ENCODE results near the gene LRP8. TPM values are rescaled to one million over a fixed set of nuclear protein-coding genes. Genes with fewer than 3 reads are reported as not detected.

LRP8 gene
- total and polyA plus RNA-seq, 2 of the 13 experiments (the other 11 are each of a cell fraction or from before 2014, with no cell fraction given), result 17.3 to 17.4 TPM

DNA sequence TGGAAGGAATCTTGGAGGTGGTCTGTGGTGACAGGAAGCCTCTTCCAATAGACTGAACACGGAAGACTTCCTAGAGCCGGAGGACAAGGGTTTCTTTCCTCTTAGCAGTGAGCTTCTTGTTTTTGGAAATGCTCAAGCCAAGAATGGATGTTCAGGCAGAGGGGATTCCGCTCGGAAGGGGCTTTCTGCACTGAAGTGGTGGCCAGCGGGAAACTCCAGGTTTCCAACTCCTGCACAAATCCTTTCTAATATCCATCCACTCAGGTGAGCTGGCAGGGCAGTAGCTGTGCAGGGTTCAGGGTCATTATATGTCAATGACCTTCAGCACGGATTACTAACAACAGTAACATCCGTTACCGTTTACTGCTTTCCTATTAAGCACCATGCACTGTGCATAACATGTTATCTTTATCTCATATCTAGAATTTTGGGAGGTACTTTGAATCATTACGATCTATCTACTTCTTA lies 131.8 kb downstream of the LRP8 start (continued):
- TF ChIP-seq ELF3 (CRISPR knock-in tag; IDR thresholded peaks at IDR 0.05), result peak; percentile 6; the same call in 1 of the 2 replicates
- no peak for TF ChIP-seq ZNF619 (CRISPR knock-in tag; IDR thresholded peaks at IDR 0.05)
- no peak for TF ChIP-seq ZSCAN9 (CRISPR knock-in tag; IDR thresholded peaks at IDR 0.05; ENCODE audit: borderline replicate concordance)
- TF ChIP-seq NAIF1 (CRISPR knock-in tag; IDR thresholded peaks at IDR 0.05; ENCODE audit: borderline replicate concordance), result no peak
- no peak for TF ChIP-seq ZNF101 (CRISPR knock-in tag; IDR thresholded peaks at IDR 0.05; ENCODE audit: borderline replicate concordance, low read depth)
- no peak for TF ChIP-seq ZBTB42 (CRISPR knock-in tag; IDR thresholded peaks at IDR 0.05)
- TF ChIP-seq, protein P1, sequence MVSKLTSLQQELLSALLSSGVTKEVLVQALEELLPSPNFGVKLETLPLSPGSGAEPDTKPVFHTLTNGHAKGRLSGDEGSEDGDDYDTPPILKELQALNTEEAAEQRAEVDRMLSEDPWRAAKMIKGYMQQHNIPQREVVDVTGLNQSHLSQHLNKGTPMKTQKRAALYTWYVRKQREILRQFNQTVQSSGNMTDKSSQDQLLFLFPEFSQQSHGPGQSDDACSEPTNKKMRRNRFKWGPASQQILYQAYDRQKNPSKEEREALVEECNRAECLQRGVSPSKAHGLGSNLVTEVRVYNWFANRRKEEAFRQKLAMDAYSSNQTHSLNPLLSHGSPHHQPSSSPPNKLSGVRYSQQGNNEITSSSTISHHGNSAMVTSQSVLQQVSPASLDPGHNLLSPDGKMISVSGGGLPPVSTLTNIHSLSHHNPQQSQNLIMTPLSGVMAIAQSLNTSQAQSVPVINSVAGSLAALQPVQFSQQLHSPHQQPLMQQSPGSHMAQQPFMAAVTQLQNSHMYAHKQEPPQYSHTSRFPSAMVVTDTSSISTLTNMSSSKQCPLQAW (CRISPR knock-in tag; IDR thresholded peaks at IDR 0.05), result no peak
- TF ChIP-seq ZNF367 (CRISPR knock-in tag; IDR thresholded peaks at IDR 0.05; ENCODE audit: borderline replicate concordance), result no peak
- TF ChIP-seq, protein P2, sequence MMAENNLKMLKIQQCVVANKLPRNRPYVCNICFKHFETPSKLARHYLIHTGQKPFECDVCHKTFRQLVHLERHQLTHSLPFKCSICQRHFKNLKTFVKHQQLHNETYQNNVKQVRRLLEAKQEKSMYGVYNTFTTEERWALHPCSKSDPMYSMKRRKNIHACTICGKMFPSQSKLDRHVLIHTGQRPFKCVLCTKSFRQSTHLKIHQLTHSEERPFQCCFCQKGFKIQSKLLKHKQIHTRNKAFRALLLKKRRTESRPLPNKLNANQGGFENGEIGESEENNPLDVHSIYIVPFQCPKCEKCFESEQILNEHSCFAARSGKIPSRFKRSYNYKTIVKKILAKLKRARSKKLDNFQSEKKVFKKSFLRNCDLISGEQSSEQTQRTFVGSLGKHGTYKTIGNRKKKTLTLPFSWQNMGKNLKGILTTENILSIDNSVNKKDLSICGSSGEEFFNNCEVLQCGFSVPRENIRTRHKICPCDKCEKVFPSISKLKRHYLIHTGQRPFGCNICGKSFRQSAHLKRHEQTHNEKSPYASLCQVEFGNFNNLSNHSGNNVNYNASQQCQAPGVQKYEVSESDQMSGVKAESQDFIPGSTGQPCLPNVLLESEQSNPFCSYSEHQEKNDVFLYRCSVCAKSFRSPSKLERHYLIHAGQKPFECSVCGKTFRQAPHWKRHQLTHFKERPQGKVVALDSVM (CRISPR knock-in tag; IDR thresholded peaks at IDR 0.05), result no peak
- peak; percentile 32; the same call in 1 of the 2 replicates for TF ChIP-seq ETV5 (CRISPR knock-in tag; IDR thresholded peaks at IDR 0.05; ENCODE audit: borderline replicate concordance)
- TF ChIP-seq HNRNPUL1 (IDR thresholded peaks at IDR 0.05; ENCODE audit: low read depth, low read length), result no peak
- TF ChIP-seq ZNF607 (CRISPR knock-in tag; IDR thresholded peaks at IDR 0.05; ENCODE audit: borderline replicate concordance), result no peak
- 0 out of 2 replicates have a peak, but pooled peaks have one; percentile 33 for TF ChIP-seq PHF21A (CRISPR knock-in tag; IDR thresholded peaks at IDR 0.05)
- TF ChIP-seq, protein P3, sequence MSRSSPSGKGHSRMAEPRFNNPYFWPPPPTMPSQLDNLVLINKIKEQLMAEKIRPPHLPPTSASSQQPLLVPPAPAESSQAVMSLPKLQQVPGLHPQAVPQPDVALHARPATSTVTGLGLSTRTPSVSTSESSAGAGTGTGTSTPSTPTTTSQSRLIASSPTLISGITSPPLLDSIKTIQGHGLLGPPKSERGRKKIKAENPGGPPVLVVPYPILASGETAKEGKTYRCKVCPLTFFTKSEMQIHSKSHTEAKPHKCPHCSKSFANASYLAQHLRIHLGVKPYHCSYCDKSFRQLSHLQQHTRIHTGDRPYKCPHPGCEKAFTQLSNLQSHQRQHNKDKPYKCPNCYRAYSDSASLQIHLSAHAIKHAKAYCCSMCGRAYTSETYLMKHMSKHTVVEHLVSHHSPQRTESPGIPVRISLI (CRISPR knock-in tag; IDR thresholded peaks at IDR 0.05; ENCODE audit: borderline replicate concordance), result no peak
- TF ChIP-seq, protein P4, sequence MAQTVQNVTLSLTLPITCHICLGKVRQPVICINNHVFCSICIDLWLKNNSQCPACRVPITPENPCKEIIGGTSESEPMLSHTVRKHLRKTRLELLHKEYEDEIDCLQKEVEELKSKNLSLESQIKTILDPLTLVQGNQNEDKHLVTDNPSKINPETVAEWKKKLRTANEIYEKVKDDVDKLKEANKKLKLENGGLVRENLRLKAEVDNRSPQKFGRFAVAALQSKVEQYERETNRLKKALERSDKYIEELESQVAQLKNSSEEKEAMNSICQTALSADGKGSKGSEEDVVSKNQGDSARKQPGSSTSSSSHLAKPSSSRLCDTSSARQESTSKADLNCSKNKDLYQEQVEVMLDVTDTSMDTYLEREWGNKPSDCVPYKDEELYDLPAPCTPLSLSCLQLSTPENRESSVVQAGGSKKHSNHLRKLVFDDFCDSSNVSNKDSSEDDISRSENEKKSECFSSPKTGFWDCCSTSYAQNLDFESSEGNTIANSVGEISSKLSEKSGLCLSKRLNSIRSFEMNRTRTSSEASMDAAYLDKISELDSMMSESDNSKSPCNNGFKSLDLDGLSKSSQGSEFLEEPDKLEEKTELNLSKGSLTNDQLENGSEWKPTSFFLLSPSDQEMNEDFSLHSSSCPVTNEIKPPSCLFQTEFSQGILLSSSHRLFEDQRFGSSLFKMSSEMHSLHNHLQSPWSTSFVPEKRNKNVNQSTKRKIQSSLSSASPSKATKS (CRISPR knock-in tag; IDR thresholded peaks at IDR 0.05), result no peak
- TF ChIP-seq KDM5A (IDR thresholded peaks at IDR 0.05; ENCODE audit: borderline replicate concordance, low read length), result no peak
- TF ChIP-seq, protein P5, sequence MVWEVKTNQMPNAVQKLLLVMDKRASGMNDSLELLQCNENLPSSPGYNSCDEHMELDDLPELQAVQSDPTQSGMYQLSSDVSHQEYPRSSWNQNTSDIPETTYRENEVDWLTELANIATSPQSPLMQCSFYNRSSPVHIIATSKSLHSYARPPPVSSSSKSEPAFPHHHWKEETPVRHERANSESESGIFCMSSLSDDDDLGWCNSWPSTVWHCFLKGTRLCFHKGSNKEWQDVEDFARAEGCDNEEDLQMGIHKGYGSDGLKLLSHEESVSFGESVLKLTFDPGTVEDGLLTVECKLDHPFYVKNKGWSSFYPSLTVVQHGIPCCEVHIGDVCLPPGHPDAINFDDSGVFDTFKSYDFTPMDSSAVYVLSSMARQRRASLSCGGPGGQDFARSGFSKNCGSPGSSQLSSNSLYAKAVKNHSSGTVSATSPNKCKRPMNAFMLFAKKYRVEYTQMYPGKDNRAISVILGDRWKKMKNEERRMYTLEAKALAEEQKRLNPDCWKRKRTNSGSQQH (CRISPR knock-in tag; IDR thresholded peaks at IDR 0.05; ENCODE audit: low read depth), result 0 out of 2 replicates have a peak, but pooled peaks have one; percentile 15
- no peak for TF ChIP-seq PCBP2 (optimal IDR thresholded peaks at IDR 0.05; ENCODE audit: low read depth, low read length, poor library complexity, severe bottlenecking)
- TF ChIP-seq RXRB (CRISPR knock-in tag; IDR thresholded peaks at IDR 0.05; ENCODE audit: borderline replicate concordance), result peak; percentile 95
- no peak for TF ChIP-seq ZFP41 (CRISPR knock-in tag; IDR thresholded peaks at IDR 0.05; ENCODE audit: borderline replicate concordance)
- no peak for TF ChIP-seq AGO1 (IDR thresholded peaks at IDR 0.05; ENCODE audit: low read depth, low read length, poor library complexity, severe bottlenecking)
- TF ChIP-seq ZNF7 (CRISPR knock-in tag; IDR thresholded peaks at IDR 0.05), result no peak
